Measurements from ENCODE around the gene ARHGAP19. TPM values are rescaled to one million over a fixed set of nuclear protein-coding genes. Genes with fewer than 3 reads are reported as not detected.

The ARHGAP19 gene
- total and polyA plus RNA-seq, 9 of the 15 experiments (the other 6 are each of a cell fraction or from before 2014, with no cell fraction given), result 14.8 to 49.5 (median 26.8) TPM

DNA sequence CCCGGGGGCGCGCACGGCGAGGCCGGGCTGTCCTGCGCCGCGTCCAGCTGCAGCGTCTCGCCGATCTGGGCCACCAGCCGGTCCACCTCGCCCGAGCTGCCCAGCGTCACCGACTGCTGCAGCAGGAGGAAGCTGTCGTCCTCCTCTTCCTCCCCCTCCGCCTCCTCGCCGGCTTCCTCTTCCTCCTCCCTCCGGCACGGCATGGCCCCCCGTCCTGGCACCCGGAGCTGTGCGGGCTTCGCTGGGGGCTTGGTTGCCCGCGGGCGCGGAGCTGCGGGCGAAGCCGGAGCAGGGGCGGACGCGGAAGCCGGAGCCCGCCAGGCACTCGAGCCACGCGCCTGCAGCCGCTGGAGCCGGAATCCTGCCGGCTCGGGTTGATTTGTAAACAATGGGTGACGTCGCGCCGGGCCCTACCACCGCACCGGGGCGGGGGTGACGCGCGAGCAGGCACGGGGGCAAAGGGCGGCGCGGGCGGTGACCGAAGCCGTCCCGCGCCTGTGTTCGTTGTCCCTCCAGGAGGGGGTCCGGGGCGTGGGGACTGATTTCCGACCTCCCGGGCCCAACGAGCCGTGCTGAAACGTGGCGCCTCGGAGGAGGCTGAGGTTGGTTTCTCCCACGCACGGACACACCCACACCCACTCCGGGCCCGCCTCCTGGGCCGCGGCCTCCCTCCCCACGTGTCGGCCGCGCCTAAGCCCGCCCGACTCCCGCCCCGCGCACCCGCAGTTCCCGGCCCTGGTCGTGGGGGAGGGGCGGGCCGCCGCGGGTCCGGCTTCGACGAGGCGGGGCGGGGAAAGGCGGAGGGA is 42.1 kb upstream of the ARHGAP19 start, which contains the start of gene FRAT2 (continued):
- TF ChIP-seq GTF2A2 (tag; IDR thresholded peaks at IDR 0.05) (no peak), TGIF2 (CRISPR knock-in tag; IDR thresholded peaks at IDR 0.05) (no peak), HDAC6 (IDR thresholded peaks at IDR 0.05; ENCODE audit: low read depth, low read length) (no peak), ZNF197 (CRISPR knock-in tag; IDR thresholded peaks at IDR 0.05; ENCODE audit: low read depth) (no peak), POLR3G (IDR thresholded peaks at IDR 0.05; ENCODE audit: extremely low read depth, insufficient read length, insufficient replicate concordance) (no peak), CHCHD3 (CRISPR knock-in tag; IDR thresholded peaks at IDR 0.05) (no peak), WHSC1 (IDR thresholded peaks at IDR 0.05; ENCODE audit: low read length) (no peak), MCM2 (IDR thresholded peaks at IDR 0.05; ENCODE audit: low read depth) (no peak), MED1 (CRISPR knock-in tag; IDR thresholded peaks at IDR 0.05; ENCODE audit: borderline replicate concordance) (no peak; the same call in 1 of the 2 replicates), NCOA6 (IDR thresholded peaks at IDR 0.05) (no peak), BRF1 (IDR thresholded peaks at IDR 0.05; ENCODE audit: borderline replicate concordance, extremely low read depth, insufficient read length) (no peak), SAP30 (IDR thresholded peaks at IDR 0.05; ENCODE audit: borderline replicate concordance, insufficient read depth, low read depth, low read length, poor library complexity, severe bottlenecking) (peak; percentile 92), ZNF263 (CRISPR knock-in tag; IDR thresholded peaks at IDR 0.05; ENCODE audit: borderline replicate concordance) (peak; percentile 81), ZFP36 (IDR thresholded peaks at IDR 0.05; ENCODE audit: low read depth, low read length, partially characterized antibody) (no peak), ZNF133 (CRISPR knock-in tag; IDR thresholded peaks at IDR 0.05) (no peak), POLR2H (tag; IDR thresholded peaks at IDR 0.05; ENCODE audit: low read depth) (no peak; the same call in 1 of the 2 replicates), BRCA1 (IDR thresholded peaks at IDR 0.05) (no peak), BRCA1 (CRISPR knock-in tag; IDR thresholded peaks at IDR 0.05) (no peak), ZNF444 (CRISPR knock-in tag; IDR thresholded peaks at IDR 0.05) (no peak), PTBP1 (IDR thresholded peaks at IDR 0.05; ENCODE audit: low read depth, low read length) (no peak)
- TF ChIP-seq, protein P1, sequence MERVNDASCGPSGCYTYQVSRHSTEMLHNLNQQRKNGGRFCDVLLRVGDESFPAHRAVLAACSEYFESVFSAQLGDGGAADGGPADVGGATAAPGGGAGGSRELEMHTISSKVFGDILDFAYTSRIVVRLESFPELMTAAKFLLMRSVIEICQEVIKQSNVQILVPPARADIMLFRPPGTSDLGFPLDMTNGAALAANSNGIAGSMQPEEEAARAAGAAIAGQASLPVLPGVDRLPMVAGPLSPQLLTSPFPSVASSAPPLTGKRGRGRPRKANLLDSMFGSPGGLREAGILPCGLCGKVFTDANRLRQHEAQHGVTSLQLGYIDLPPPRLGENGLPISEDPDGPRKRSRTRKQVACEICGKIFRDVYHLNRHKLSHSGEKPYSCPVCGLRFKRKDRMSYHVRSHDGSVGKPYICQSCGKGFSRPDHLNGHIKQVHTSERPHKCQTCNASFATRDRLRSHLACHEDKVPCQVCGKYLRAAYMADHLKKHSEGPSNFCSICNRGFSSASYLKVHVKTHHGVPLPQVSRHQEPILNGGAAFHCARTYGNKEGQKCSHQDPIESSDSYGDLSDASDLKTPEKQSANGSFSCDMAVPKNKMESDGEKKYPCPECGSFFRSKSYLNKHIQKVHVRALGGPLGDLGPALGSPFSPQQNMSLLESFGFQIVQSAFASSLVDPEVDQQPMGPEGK (CRISPR knock-in tag; IDR thresholded peaks at IDR 0.05; ENCODE audit: borderline replicate concordance), result no peak
- TF ChIP-seq, protein P2, sequence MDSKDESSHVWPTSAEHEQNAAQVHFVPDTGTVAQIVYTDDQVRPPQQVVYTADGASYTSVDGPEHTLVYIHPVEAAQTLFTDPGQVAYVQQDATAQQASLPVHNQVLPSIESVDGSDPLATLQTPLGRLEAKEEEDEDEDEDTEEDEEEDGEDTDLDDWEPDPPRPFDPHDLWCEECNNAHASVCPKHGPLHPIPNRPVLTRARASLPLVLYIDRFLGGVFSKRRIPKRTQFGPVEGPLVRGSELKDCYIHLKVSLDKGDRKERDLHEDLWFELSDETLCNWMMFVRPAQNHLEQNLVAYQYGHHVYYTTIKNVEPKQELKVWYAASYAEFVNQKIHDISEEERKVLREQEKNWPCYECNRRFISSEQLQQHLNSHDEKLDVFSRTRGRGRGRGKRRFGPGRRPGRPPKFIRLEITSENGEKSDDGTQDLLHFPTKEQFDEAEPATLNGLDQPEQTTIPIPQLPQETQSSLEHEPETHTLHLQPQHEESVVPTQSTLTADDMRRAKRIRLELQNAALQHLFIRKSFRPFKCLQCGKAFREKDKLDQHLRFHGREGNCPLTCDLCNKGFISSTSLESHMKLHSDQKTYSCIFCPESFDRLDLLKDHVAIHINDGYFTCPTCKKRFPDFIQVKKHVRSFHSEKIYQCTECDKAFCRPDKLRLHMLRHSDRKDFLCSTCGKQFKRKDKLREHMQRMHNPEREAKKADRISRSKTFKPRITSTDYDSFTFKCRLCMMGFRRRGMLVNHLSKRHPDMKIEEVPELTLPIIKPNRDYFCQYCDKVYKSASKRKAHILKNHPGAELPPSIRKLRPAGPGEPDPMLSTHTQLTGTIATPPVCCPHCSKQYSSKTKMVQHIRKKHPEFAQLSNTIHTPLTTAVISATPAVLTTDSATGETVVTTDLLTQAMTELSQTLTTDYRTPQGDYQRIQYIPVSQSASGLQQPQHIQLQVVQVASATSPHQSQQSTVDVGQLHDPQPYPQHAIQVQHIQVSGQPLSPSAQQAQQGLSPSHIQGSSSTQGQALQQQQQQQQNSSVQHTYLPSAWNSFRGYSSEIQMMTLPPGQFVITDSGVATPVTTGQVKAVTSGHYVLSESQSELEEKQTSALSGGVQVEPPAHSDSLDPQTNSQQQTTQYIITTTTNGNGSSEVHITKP (IDR thresholded peaks at IDR 0.05; ENCODE audit: partially characterized antibody), result peak; percentile 100
- TF ChIP-seq, protein P3, sequence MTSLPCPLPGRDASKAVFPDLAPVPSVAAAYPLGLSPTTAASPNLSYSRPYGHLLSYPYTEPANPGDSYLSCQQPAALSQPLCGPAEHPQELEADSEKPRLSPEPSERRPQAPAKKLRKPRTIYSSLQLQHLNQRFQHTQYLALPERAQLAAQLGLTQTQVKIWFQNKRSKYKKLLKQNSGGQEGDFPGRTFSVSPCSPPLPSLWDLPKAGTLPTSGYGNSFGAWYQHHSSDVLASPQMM (CRISPR knock-in tag; IDR thresholded peaks at IDR 0.05), result no peak

Measured in K562 (cell line).